Neural cell (in vitro differentiated cells): ENCODE results near the gene PPP1R9B. TPM values are rescaled to one million over a fixed set of nuclear protein-coding genes. Genes with fewer than 3 reads are reported as not detected.
A peak's percentile ranks its signal among the peaks of the same experiment; 100 is the strongest.

Experiments used
- H2AFZ ChIP-seq: fragments of 200-600, 300-800 bp; sonication (generic), shearing (Covaris generic); 2 replicates; pipeline ENCODE4 v1.6.0; 2014; ENCODE audit warnings: low read depth, mild to moderate bottlenecking, antibody characterized with exemption, low read length, moderate library complexity
- H3F3A ChIP-seq: fragments of 200-600 bp; shearing (Covaris generic); 2 replicates; pipeline ENCODE4 v1.6.1; 2016; ENCODE audit warnings: mild to moderate bottlenecking, moderate library complexity, mixed read lengths, antibody characterized with exemption, low read length; ENCODE audit not compliant: insufficient read depth, poor library complexity, severe bottlenecking
- H3K27ac ChIP-seq: fragments of 200-600, 300-800 bp; sonication (generic), shearing (Covaris generic); 2 replicates; pipeline ENCODE4 v1.5.1; 2014; ENCODE audit warnings: mild to moderate bottlenecking, low read length, moderate library complexity
- H3K27me3 ChIP-seq: fragments of 300-800, 200-600 bp; sonication (generic), shearing (Covaris generic); 2 replicates; pipeline ENCODE4 v1.6.0; 2014; ENCODE audit warnings: mild to moderate bottlenecking, low read depth, low read length, moderate library complexity; ENCODE audit not compliant: insufficient read depth
- H3K36me3 ChIP-seq: fragments of 300-800, 200-600 bp; sonication (generic), shearing (Covaris generic); 2 replicates; pipeline ENCODE4 v1.5.1; 2014; ENCODE audit warnings: mild to moderate bottlenecking, antibody characterized with exemption, low read length, moderate library complexity; ENCODE audit not compliant: insufficient read depth
- H3K4me2 ChIP-seq: fragments of 300-800, 200-600 bp; sonication (generic), shearing (Covaris generic); 2 replicates; pipeline ENCODE4 v1.6.0; 2014; ENCODE audit warnings: mild to moderate bottlenecking, low read length
- H3K4me3 ChIP-seq: fragments of 300-800, 200-600 bp; sonication (generic), shearing (Covaris generic); 2 replicates; pipeline ENCODE4 v1.5.1; 2014; ENCODE audit warnings: mild to moderate bottlenecking, low read length, moderate library complexity
- H3K79me2 ChIP-seq: fragments of 200-600 bp; shearing (Covaris generic); replicated peaks from 2 replicates; pipeline ENCODE4 v1.6.0; 2014; ENCODE audit warnings: mild to moderate bottlenecking, low read length, moderate library complexity; ENCODE audit not compliant: insufficient read depth
- H3K9ac ChIP-seq: fragments of 300-800, 200-600 bp; sonication (generic), shearing (Covaris generic); 2 replicates; pipeline ENCODE4 v1.6.1; 2016; ENCODE audit warnings: mild to moderate bottlenecking, low read length, mixed read lengths
- H3K9me2 ChIP-seq: fragments of 200-600 bp; shearing (Covaris generic); 2 replicates; pipeline ENCODE4 v1.6.1; 2016; ENCODE audit warnings: mild to moderate bottlenecking, low read length, mixed read lengths; ENCODE audit not compliant: insufficient read depth
- H3K9me3 ChIP-seq: fragments of 200-600, 300-800 bp; sonication (generic), shearing (Covaris generic); 2 replicates; pipeline ENCODE4 v1.6.1; 2016; ENCODE audit warnings: mild to moderate bottlenecking, mixed run types, low read length, moderate library complexity, mixed read lengths
- H4K20me1 ChIP-seq: fragments of 200-600 bp; shearing (Covaris generic); 2 replicates; pipeline ENCODE4 v1.6.1; 2016; ENCODE audit warnings: mild to moderate bottlenecking, mixed run types; ENCODE audit not compliant: insufficient read depth
- EP300 ChIP-seq: fragments of 450-650 bp; conservative IDR thresholded peaks from 2 replicates; pipeline ENCODE4 v1.6.1; 2014; ENCODE audit warnings: antibody characterized with exemption, mild to moderate bottlenecking, moderate library complexity; ENCODE audit not compliant: poor library complexity, severe bottlenecking
- EZH2 ChIP-seq: fragments of 200-600, 300-800 bp; shearing (Covaris generic), sonication (generic); IDR thresholded peaks from 2 replicates; pipeline ENCODE4 v1.6.1; 2014; ENCODE audit warnings: antibody characterized with exemption, low read length, borderline replicate concordance, mild to moderate bottlenecking; ENCODE audit not compliant: insufficient read depth, poor library complexity, severe bottlenecking
- MXI1 ChIP-seq: fragments of 450-650 bp; conservative IDR thresholded peaks from 2 replicates; pipeline ENCODE4 v1.6.1; 2014; ENCODE audit warnings: antibody characterized with exemption, mild to moderate bottlenecking; ENCODE audit not compliant: poor library complexity, severe bottlenecking
- POLR2AphosphoS5 ChIP-seq: IDR thresholded peaks from 2 replicates; pipeline ENCODE4 v1.6.1; 2012
- RAD21 ChIP-seq: fragments of 450-650 bp; conservative IDR thresholded peaks from 2 replicates; pipeline ENCODE4 v1.6.1; 2014; ENCODE audit warnings: antibody characterized with exemption, mild to moderate bottlenecking, moderate library complexity
- SMC3 ChIP-seq: fragments of 450-650 bp; conservative IDR thresholded peaks from 2 replicates; pipeline ENCODE4 v1.6.1; 2014; ENCODE audit warnings: antibody characterized with exemption, mild to moderate bottlenecking, moderate library complexity; ENCODE audit not compliant: poor library complexity
- TAF1 ChIP-seq: IDR thresholded peaks from 2 replicates; pipeline ENCODE4 v1.6.1; 2012; ENCODE audit warnings: low read depth
- polyA plus RNA-seq: library from polyadenylated mRNA; depleted of rRNA; stranded (reverse); fragments of >200 nt; gene quantifications from 2 replicates; pipeline ENCODE4 v1.2.3, GENCODE V29; 2014
- TF ChIP-seq, protein P1 (sequence below): IDR thresholded peaks from 2 replicates; pipeline ENCODE4 v1.6.1; 2012; ENCODE audit warnings: borderline replicate concordance
- TF ChIP-seq, protein P2 (sequence below): fragments of 450-650 bp; IDR thresholded peaks from 2 replicates; pipeline ENCODE4 v1.5.1; 2014; ENCODE audit warnings: antibody characterized with exemption, mild to moderate bottlenecking, moderate library complexity; ENCODE audit not compliant: poor library complexity, severe bottlenecking

The PPP1R9B gene
- polyA plus RNA-seq, 1 donor from 2014 or later = 29.2 TPM

DNA sequence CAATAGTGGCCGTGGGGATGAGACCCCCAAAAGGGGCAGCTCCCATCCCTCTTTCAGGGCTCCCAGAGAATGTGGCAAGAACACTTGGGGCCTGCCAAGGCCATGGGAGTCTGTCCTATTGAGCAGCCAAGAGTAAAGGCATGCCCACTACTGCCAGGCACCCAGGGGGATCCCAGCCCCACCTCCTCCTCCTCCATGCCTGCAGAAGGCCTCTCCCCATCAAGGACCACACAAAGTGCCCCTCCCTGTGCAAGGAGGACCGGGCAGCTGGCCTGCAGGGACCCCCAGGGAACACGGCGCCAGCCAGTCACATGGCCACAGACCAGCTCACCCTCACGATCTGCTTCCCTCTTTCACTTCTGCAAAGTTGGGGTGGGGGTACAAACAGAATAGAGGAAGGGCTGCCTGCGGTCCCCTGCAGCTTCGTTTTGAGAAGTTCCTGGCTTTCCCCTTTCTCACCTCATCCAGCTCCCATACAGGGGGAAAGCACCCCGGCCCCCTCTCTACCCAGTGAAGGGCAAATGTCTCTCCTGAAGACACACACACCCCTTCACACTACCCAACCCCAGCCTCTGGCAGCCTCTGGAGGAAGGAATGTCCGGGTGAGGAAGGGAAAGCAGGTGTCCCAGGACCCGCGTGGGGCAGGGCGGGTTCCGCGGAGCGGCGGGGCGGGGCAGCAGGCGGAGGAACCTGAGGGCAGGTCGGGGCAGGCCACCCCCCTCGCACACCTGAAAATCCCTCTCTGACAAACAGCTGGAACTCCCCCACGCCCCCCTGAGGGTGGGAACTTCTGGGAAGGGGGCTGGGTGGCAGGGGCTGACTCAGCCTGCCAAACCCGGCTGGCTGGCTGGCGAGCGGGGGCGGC, 2.0 kb downstream of the PPP1R9B start:
- Histone ChIP-seq H3K27me3 (no peaks in the 10 kb centered on the region), H3K27ac (no peak overlapping the region), H3K9me3 (no peaks in the 10 kb centered on the region), H3K4me3 (peak overlapping the region; percentile 91), H2AFZ (no peak overlapping the region), H3F3A (no peaks in the 10 kb centered on the region), H4K20me1 (peaks cover 40% of the 10 kb centered on the region), H3K4me2 (peak overlapping the region; percentile 90), H3K79me2 (peaks cover 43% of the 10 kb centered on the region), H3K9ac (peak overlapping the region; percentile 94), H3K9me2 (no peaks in the 10 kb centered on the region), H3K36me3 (no peaks in the 10 kb centered on the region)
- no peak for TF ChIP-seq EZH2
- TF ChIP-seq, protein P1, sequence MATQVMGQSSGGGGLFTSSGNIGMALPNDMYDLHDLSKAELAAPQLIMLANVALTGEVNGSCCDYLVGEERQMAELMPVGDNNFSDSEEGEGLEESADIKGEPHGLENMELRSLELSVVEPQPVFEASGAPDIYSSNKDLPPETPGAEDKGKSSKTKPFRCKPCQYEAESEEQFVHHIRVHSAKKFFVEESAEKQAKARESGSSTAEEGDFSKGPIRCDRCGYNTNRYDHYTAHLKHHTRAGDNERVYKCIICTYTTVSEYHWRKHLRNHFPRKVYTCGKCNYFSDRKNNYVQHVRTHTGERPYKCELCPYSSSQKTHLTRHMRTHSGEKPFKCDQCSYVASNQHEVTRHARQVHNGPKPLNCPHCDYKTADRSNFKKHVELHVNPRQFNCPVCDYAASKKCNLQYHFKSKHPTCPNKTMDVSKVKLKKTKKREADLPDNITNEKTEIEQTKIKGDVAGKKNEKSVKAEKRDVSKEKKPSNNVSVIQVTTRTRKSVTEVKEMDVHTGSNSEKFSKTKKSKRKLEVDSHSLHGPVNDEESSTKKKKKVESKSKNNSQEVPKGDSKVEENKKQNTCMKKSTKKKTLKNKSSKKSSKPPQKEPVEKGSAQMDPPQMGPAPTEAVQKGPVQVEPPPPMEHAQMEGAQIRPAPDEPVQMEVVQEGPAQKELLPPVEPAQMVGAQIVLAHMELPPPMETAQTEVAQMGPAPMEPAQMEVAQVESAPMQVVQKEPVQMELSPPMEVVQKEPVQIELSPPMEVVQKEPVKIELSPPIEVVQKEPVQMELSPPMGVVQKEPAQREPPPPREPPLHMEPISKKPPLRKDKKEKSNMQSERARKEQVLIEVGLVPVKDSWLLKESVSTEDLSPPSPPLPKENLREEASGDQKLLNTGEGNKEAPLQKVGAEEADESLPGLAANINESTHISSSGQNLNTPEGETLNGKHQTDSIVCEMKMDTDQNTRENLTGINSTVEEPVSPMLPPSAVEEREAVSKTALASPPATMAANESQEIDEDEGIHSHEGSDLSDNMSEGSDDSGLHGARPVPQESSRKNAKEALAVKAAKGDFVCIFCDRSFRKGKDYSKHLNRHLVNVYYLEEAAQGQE = no peak
- TF ChIP-seq POLR2AphosphoS5 = no peak
- no peak for TF ChIP-seq RAD21
- no peak for TF ChIP-seq TAF1
- TF ChIP-seq MXI1 = peak; percentile 48
- no peak for TF ChIP-seq SMC3
- TF ChIP-seq EP300 = no peak

DNA sequence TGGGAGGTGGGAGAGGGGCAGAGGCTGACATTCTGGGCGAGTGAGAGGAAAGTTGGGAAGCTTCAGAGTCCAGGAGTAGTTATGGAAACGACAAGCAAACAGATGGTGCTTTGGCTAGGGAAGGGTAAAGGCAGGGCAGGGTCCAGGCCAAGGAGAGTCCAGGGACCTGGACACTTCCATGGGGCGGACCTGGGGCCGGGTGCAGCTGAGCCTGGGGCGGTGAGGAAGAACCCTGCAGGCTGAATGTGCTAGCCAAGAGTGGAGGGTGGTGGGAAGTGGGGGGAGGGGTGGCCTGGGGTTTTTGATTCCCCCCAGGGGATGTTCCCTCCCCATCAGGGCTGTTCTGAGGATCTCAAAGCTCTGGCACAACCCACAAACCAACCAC, 2.6 kb downstream of the PPP1R9B start:
- Histone ChIP-seq H3K27me3 (no peaks in the 10 kb centered on the region), H3K9me3 (no peaks in the 10 kb centered on the region), H3K9me2 (no peaks in the 10 kb centered on the region), H3K27ac (no peak overlapping the region), H2AFZ (no peak overlapping the region), H3K4me2 (peak overlapping the region; percentile 90), H3K36me3 (no peaks in the 10 kb centered on the region), H3K4me3 (peak overlapping the region; percentile 91), H3K9ac (peak overlapping the region; percentile 94), H3F3A (no peaks in the 10 kb centered on the region), H4K20me1 (peaks cover 40% of the 10 kb centered on the region), H3K79me2 (peaks cover 43% of the 10 kb centered on the region)
- TF ChIP-seq, protein P2, sequence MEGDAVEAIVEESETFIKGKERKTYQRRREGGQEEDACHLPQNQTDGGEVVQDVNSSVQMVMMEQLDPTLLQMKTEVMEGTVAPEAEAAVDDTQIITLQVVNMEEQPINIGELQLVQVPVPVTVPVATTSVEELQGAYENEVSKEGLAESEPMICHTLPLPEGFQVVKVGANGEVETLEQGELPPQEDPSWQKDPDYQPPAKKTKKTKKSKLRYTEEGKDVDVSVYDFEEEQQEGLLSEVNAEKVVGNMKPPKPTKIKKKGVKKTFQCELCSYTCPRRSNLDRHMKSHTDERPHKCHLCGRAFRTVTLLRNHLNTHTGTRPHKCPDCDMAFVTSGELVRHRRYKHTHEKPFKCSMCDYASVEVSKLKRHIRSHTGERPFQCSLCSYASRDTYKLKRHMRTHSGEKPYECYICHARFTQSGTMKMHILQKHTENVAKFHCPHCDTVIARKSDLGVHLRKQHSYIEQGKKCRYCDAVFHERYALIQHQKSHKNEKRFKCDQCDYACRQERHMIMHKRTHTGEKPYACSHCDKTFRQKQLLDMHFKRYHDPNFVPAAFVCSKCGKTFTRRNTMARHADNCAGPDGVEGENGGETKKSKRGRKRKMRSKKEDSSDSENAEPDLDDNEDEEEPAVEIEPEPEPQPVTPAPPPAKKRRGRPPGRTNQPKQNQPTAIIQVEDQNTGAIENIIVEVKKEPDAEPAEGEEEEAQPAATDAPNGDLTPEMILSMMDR = no peak
- no peak for TF ChIP-seq POLR2AphosphoS5
